Measurements from ENCODE around the gene PDLIM7.

Gene PDLIM7

GRCh38 chr5:177473443-177474001, 23.9 kb downstream of the PDLIM7 start, which contains the start of gene DBN1:
Gene DBN1, minus strand, starts transcription at chr5:177473634. Its CDS starts 113 bp downstream, at chr5:177473521.
- no peak for DNase-seq (ENCODE audit: low read depth)

GRCh38 chr5:177472460-177473442, 24.7 kb downstream of the PDLIM7 start:
- DNase-seq (ENCODE audit: low read depth) = no peak

- no peak for DNase-seq (ENCODE audit: low read depth)
These were observed 25.6 kb downstream of the PDLIM7 start for GRCh38 chr5:177471610-177472356.

- DNase-seq (ENCODE audit: low read depth) = no peak
These were observed 26.5 kb downstream of the PDLIM7 start for GRCh38 chr5:177470759-177471536.

GRCh38 chr5:177469750-177470525, 27.5 kb downstream of the PDLIM7 start:
- DNase-seq (ENCODE audit: low read depth) = no peak

GRCh38 chr5:177468685-177469628, 28.4 kb downstream of the PDLIM7 start:
- no peak for DNase-seq (ENCODE audit: low read depth)

- DNase-seq (ENCODE audit: low read depth) = no peak
These were observed 29.1 kb downstream of the PDLIM7 start for GRCh38 chr5:177468329-177468684.

- no peak for DNase-seq (ENCODE audit: low read depth)
These were observed 30.0 kb downstream of the PDLIM7 start for GRCh38 chr5:177467436-177467835.

GRCh38 chr5:177466861-177467260, 30.5 kb downstream of the PDLIM7 start:
- DNase-seq (ENCODE audit: low read depth) = no peak

GRCh38 chr5:177465044-177465443, 32.4 kb downstream of the PDLIM7 start:
- DNase-seq (ENCODE audit: low read depth) = no peak

GRCh38 chr5:177462021-177462670, 35.3 kb downstream of the PDLIM7 start:
- DNase-seq (ENCODE audit: low read depth) = no peak

- DNase-seq (ENCODE audit: low read depth) = no peak
These were observed 37.4 kb downstream of the PDLIM7 start for GRCh38 chr5:177459819-177460628.

- DNase-seq (ENCODE audit: low read depth) = no peak
These were observed 38.0 kb downstream of the PDLIM7 start for GRCh38 chr5:177459357-177459756.

- DNase-seq (ENCODE audit: low read depth) = no peak
These were observed 38.5 kb downstream of the PDLIM7 start for GRCh38 chr5:177458912-177459350.

GRCh38 chr5:177457852-177458681, 39.3 kb downstream of the PDLIM7 start:
- no peak for DNase-seq (ENCODE audit: low read depth)

GRCh38 chr5:177456976-177457851, 40.2 kb downstream of the PDLIM7 start:
- no peak for DNase-seq (ENCODE audit: low read depth)

GRCh38 chr5:177456591-177456964, 40.8 kb downstream of the PDLIM7 start:
- DNase-seq (ENCODE audit: low read depth) = no peak

Data from stimulated activated CD8-positive, alpha-beta memory T cell treated with anti-CD3 and anti-CD28 coated beads, Interleukin-12 subunit alpha, Interleukin-12 subunit beta, amount 100 ng/mL, for 1 hour (primary cell).